ENCODE measurements around the gene KNDC1. TPM values are rescaled to one million over a fixed set of nuclear protein-coding genes. Genes with fewer than 3 reads are reported as not detected.

Gene KNDC1
- total RNA-seq, 6 experiments from 2014 or later: 0.54 to 11.6 (median 8.2) TPM

- Histone ChIP-seq H3K4me1 (no peaks in the 10 kb centered on the region), H3K9me3 (no peaks in the 10 kb centered on the region), H3K27ac (no peak overlapping the region), H3K36me3 (no peaks in the 10 kb centered on the region), H3K4me3 (no peak overlapping the region), H3K27me3 (no peaks in the 10 kb centered on the region)
- no peak for ATAC-seq
- TF ChIP-seq POLR2A (IDR thresholded peaks at IDR 0.05) (no peak), CTCF (IDR thresholded peaks at IDR 0.05) (no peak)
- intact Hi-C loops (cut with DNase I): no loop called here
- peak in 2 of 3 donors; percentile 9 to 36 for DNase-seq
- WGBS (ENCODE audit: insufficient coverage, low coverage, low lambda C conversion rate, missing lambda C conversion rate): 64% methylated on average over 10 of the region's 26 CpGs
Measured at GRCh38 chr10:133179651-133180050, 19.6 kb downstream of the KNDC1 start.

GRCh38 chr10:133180192-133180964 lies 20.4 kb downstream of the KNDC1 start:
- peak in 1 of 3 donors; percentile 51 for DNase-seq
- WGBS (ENCODE audit: insufficient coverage, low coverage, low lambda C conversion rate, missing lambda C conversion rate): 75% methylated on average over 23 of the region's 33 CpGs
- TF ChIP-seq POLR2A (IDR thresholded peaks at IDR 0.05) (no peak), CTCF (IDR thresholded peaks at IDR 0.05) (no peak)

GRCh38 chr10:133180965-133181639 lies 21.1 kb downstream of the KNDC1 start:
- DNase-seq (peak in 1 of 3 donors; percentile 47), ATAC-seq (peak in 1 of 4 donors; percentile 14)
- Histone ChIP-seq H3K36me3 (no peaks in the 10 kb centered on the region), H3K4me1 (no peaks in the 10 kb centered on the region), H3K4me3 (no peak overlapping the region), H3K27me3 (no peaks in the 10 kb centered on the region), H3K9me3 (no peaks in the 10 kb centered on the region), H3K27ac (no peak overlapping the region)
- 63% methylated on average over 12 of the region's 23 CpGs for WGBS (ENCODE audit: insufficient coverage, low coverage, low lambda C conversion rate, missing lambda C conversion rate)
- no peak for TF ChIP-seq POLR2A (IDR thresholded peaks at IDR 0.05)
- TF ChIP-seq CTCF (IDR thresholded peaks at IDR 0.05): no peak
- intact Hi-C loops (cut with DNase I): no loop called here

More at GRCh38 chr10:133180192-133180964, 20.4 kb downstream of the KNDC1 start:
- Histone ChIP-seq H3K27ac (no peak overlapping the region), H3K9me3 (no peaks in the 10 kb centered on the region), H3K4me1 (no peaks in the 10 kb centered on the region), H3K36me3 (no peaks in the 10 kb centered on the region), H3K27me3 (no peaks in the 10 kb centered on the region), H3K4me3 (no peak overlapping the region)
- intact Hi-C loops (cut with DNase I): no loop called here
- ATAC-seq: no peak

- Histone ChIP-seq H3K27me3 (no peaks in the 10 kb centered on the region), H3K36me3 (no peaks in the 10 kb centered on the region), H3K27ac (no peak overlapping the region), H3K4me3 (no peak overlapping the region), H3K9me3 (no peaks in the 10 kb centered on the region), H3K4me1 (no peaks in the 10 kb centered on the region)
- WGBS (ENCODE audit: insufficient coverage, low coverage, low lambda C conversion rate, missing lambda C conversion rate): 0% methylated on average over 1 of the region's 14 CpGs
- intact Hi-C loops (cut with DNase I): no loop called here
- no peak for ATAC-seq
- peak in 1 of 3 donors; percentile 37 for DNase-seq
- TF ChIP-seq POLR2A (IDR thresholded peaks at IDR 0.05): no peak
- TF ChIP-seq CTCF (IDR thresholded peaks at IDR 0.05): no peak
Measured at GRCh38 chr10:133182190-133182589, 22.2 kb downstream of the KNDC1 start.

Measured in right lobe of liver (tissue), 6 donors.